Measurements from ENCODE around the gene COX14.

- TF ChIP-seq CTCF (IDR thresholded peaks at IDR 0.05) (no peak), SIN3A (IDR thresholded peaks at IDR 0.05; ENCODE audit: borderline replicate concordance, insufficient read depth, low read depth, low read length) (no peak)
Measured at GRCh38 chr12:50103767-50104321, 8.2 kb upstream of the COX14 start, which contains the start of gene GPD1.
